ENCODE measurements around the gene TBC1D30.

TBC1D30 gene

DNA sequence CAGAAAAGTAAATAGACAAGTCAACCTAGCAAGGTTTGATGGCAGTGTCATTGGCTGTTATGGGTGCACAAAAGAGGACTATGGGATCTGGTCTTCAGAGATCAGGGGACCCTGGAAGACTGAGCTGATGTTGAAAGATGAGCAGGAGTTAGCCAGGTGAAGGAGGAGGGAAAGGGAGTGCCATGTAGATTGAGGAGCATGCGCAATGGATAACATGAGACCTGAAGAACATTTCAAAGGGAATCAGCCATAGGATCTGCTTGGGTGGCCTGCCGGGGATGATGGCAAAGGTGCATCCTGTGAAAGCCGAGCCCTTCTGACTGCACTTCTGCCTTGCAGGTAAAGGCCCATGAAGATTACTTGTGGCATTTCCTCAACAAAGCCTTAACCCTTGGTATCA is 90.8 kb downstream of the TBC1D30 start:
- DNase-seq: no peak

DNA sequence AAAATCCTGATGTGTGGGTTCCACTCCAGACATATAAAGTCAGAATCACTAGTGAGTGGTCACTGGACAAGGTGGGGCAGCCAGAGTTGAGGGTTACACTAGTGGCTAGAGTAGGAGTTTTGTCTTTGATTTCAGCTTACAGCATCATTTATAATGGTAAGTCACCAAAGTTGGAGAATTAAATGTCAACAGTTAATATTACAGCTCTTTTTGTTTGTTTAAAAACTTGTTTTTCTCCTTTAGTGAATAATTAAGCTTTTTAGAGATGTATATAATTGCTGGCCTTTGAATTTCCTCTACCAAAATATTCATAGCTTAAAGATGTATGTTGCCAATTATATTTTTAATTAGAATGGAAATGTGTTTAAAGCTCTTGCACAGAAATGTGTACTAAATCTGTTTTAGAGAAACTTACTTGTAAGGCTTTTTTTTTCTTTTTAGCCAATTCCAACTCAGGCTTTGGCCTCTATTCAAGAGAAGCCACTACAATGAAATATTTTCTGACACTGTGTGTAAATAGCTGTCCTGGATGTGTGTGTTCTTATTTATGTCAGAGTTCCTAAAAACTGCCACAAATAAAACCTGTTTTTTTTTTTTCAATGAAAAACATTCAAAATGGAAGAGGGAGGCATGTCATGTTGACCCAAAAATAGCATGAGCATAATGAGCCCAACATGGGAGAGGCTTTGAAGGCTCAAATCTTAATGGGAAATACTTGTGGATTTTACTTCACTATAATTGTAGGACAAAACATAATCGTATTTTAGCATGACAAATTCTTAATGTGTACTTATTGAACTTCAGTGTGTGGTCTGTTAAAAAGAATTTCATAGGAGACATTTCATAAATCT is 92.2 kb downstream of the TBC1D30 start:
- no peak for DNase-seq

DNA sequence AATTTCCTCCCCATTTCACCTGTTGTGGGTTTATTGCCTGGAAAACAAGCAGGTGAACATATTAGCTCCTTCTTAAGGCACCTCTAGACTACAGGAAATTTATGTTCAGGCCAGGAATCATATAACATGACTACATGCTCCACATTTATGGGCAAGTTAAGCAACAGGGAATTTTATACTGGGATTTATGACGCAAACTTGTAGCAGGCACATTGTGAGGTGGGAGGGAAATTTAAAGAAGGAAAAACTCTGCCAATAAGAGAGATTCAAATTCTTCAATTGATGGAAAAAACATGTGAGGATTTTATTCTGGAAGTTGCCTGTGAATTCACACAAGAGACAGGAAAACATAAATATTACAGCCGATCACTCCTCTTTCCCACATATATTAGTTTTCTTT is 93.9 kb downstream of the TBC1D30 start:
- no peak for DNase-seq

GRCh38 chr12:64918801-64919200 is 94.4 kb downstream of the TBC1D30 start:
- DNase-seq: no peak

GRCh38 chr12:64922853-64923252 is 98.4 kb downstream of the TBC1D30 start:
- no peak for DNase-seq

DNA sequence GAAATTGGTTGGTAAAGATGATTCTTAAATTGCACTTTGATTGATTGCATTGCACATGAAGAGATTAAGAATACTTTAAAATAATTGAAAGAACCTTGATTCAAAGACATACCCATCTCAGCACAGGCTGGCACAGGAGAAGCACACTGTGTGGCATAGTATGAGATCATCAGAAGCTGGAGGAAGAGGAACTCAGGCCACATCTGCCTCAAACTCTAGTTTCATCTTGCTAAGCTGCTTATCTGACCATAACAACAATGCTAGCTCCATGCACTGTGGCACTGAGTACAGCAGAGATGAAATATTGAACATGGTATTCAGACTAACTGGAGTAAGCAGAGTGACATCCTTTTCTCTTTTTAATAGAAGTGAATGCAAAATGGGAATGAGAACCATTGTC is 99.1 kb downstream of the TBC1D30 start:
- DNase-seq: peak; percentile 2
